Sigmoid colon (tissue), 7 donors: ENCODE measurements around the gene PARP11. TPM values are rescaled to one million over a fixed set of nuclear protein-coding genes. Genes with fewer than 3 reads are reported as not detected.

Experiments used
- DNase-seq: peaks from one replicate; pipeline ENCODE4 v3.0.0-alpha.2; 2019
- H3K27ac ChIP-seq, 4 donors: fragments of 200-600 bp; sonication (generic); one replicate each; pipeline ENCODE4 v1.5.1; 2016 to 2019; ENCODE audit warnings: mild to moderate bottlenecking in 1 of 4
- H3K27me3 ChIP-seq, 3 donors: fragments of 200-600 bp; sonication (generic); one replicate each; pipeline ENCODE4 v1.5.1; 2019; ENCODE audit warnings: mild to moderate bottlenecking in 1 of 3
- H3K36me3 ChIP-seq, 4 donors: fragments of 200-600 bp; sonication (generic); one replicate each; pipeline ENCODE4 v1.5.1; 2016 to 2019
- H3K4me1 ChIP-seq, 4 donors: fragments of 200-600 bp; sonication (generic); one replicate each; pipeline ENCODE4 v1.5.1; 2017 to 2019
- H3K4me3 ChIP-seq, 4 donors: fragments of 200-600 bp; sonication (generic); one replicate each; pipeline ENCODE4 v1.5.1; 2017 to 2019; ENCODE audit warnings: mild to moderate bottlenecking in 2 of 4, moderate library complexity in 1 of 4
- H3K9me3 ChIP-seq, 4 donors: fragments of 200-600 bp in 3 of 4; sonication (generic) in 3 of 4; one replicate each; pipeline versions ENCODE4 v1.5.1 to v1.6.1; 2013 to 2019
- CTCF ChIP-seq, 4 experiments: fragments of 450-650 bp in 3 of 4; fragments of 200-600 bp in 1 of 4; IDR thresholded peaks; one replicate each; pipeline ENCODE4 v1.5.1; 2016 to 2019; ENCODE audit warnings: antibody characterized with exemption in 4 of 4, mild to moderate bottlenecking in 3 of 4, moderate library complexity in 2 of 4
- EP300 ChIP-seq, 4 donors: sonication (generic); formaldehyde crosslinking; IDR thresholded peaks; one replicate each; pipeline ENCODE4 v1.6.1; 2017; ENCODE audit warnings: antibody characterized with exemption in 4 of 4
- POLR2A ChIP-seq, 2 donors: fragments of 450-650 bp; IDR thresholded peaks; one replicate each; pipeline ENCODE4 v1.6.1; 2016; ENCODE audit warnings: antibody characterized with exemption in 2 of 2, mild to moderate bottlenecking in 2 of 2, moderate library complexity in 2 of 2
- POLR2AphosphoS5 ChIP-seq, 4 donors: sonication (generic); formaldehyde crosslinking; IDR thresholded peaks; one replicate each; pipeline ENCODE4 v1.6.1; 2017; ENCODE audit warnings: antibody characterized with exemption in 4 of 4
- WGBS, 2 donors: extraction: QIAGEN DNeasy Blood & Tissue Kit; methylation state at CpG; one replicate each; pipeline ENCODE4 v1.1.7; 2013; 5-methylcytosine and 5-hydroxymethylcytosine counted together
- intact Hi-C: fragments of 100-400 bp; cut with DNase I; formaldehyde crosslinking; loops from one replicate; pipeline ENCODE4 v1.15.1; 2023
- polyA plus RNA-seq, 3 donors: library from polyadenylated mRNA; stranded (reverse); fragments of 200-250 nt; gene quantifications; one replicate each; pipeline ENCODE4 v1.2.3, GENCODE V29; 2013
- total RNA-seq, 4 donors: library from RNA; depleted of rRNA; stranded (reverse); fragments of >200 nt; gene quantifications; one replicate each; pipeline ENCODE4 v1.1.0, GENCODE V29; 2016
- donor health status: healthy with polysubstance abuse.
- donor health status: Bipolar disorder and iron deficiency.
- donor health status: healthy.

Gene PARP11
- total and polyA plus RNA-seq, 7 donors = 2.4 to 12.1 (median 6.0) TPM

GRCh38 chr12:3772380-3772779 is 100.8 kb downstream of the PARP11 start:
- Histone ChIP-seq H3K4me1 (no peaks in the 10 kb centered on the region), H3K4me3 (no peak overlapping the region), H3K27ac (no peak overlapping the region), H3K27me3 (no peaks in the 10 kb centered on the region), H3K9me3 (no peaks in the 10 kb centered on the region), H3K36me3 (no peaks in the 10 kb centered on the region)
- DNase-seq = no peak
- intact Hi-C loops = loop anchor here (10.0 kb wide), 1 partner anchor 118 kb away; no protein-coding TSS in a partner anchor
- TF ChIP-seq CTCF (IDR thresholded peaks at IDR 0.05) = no peak
- no peak for TF ChIP-seq EP300 (IDR thresholded peaks at IDR 0.05)
- no peak for TF ChIP-seq POLR2A (IDR thresholded peaks at IDR 0.05)
- no peak for TF ChIP-seq POLR2AphosphoS5 (IDR thresholded peaks at IDR 0.05)
- 49 to 56% methylated on average over 4 of the region's 4 CpGs for whole genome bisulfite sequencing, 2 donors

GRCh38 chr12:3771853-3772252 is 101.3 kb downstream of the PARP11 start:
- H3K4me3 ChIP-seq = no peak overlapping the region
- no peaks in the 10 kb centered on the region for H3K9me3 ChIP-seq
- H3K36me3 ChIP-seq = no peaks in the 10 kb centered on the region
- intact Hi-C loops = loop anchor here (10.0 kb wide), 1 partner anchor 117 kb away; no protein-coding TSS in a partner anchor
- no peak overlapping the region for H3K27ac ChIP-seq
- 37 to 72% methylated on average over 1 of the region's 1 CpG for WGBS, 2 donors
- TF ChIP-seq POLR2AphosphoS5 (IDR thresholded peaks at IDR 0.05) (no peak), CTCF (IDR thresholded peaks at IDR 0.05) (no peak), POLR2A (IDR thresholded peaks at IDR 0.05) (no peak), EP300 (IDR thresholded peaks at IDR 0.05) (no peak)
- DNase-seq = no peak
- no peaks in the 10 kb centered on the region for H3K27me3 ChIP-seq
- no peaks in the 10 kb centered on the region for H3K4me1 ChIP-seq

- no peaks in the 10 kb centered on the region for H3K9me3 ChIP-seq
- no peak for TF ChIP-seq CTCF (IDR thresholded peaks at IDR 0.05)
- TF ChIP-seq POLR2A (IDR thresholded peaks at IDR 0.05) = no peak
- no peak for TF ChIP-seq POLR2AphosphoS5 (IDR thresholded peaks at IDR 0.05)
- no peak for TF ChIP-seq EP300 (IDR thresholded peaks at IDR 0.05)
- 84 to 98% methylated on average over 1 of the region's 1 CpG for WGBS, 2 donors
- no peak overlapping the region for H3K4me3 ChIP-seq
- H3K27ac ChIP-seq = no peak overlapping the region
- no peaks in the 10 kb centered on the region for H3K4me1 ChIP-seq
- intact Hi-C loops = loop anchor here (10.0 kb wide), 1 partner anchor 116 kb away; no protein-coding TSS in a partner anchor
- no peaks in the 10 kb centered on the region for H3K36me3 ChIP-seq
- no peak for DNase-seq
- H3K27me3 ChIP-seq = no peaks in the 10 kb centered on the region
Observed at GRCh38 chr12:3770891-3771290, 102.3 kb downstream of the PARP11 start.

- Histone ChIP-seq H3K27me3 (no peaks in the 10 kb centered on the region), H3K9me3 (no peaks in the 10 kb centered on the region), H3K4me1 (no peaks in the 10 kb centered on the region), H3K36me3 (no peaks in the 10 kb centered on the region), H3K4me3 (no peak overlapping the region), H3K27ac (no peak overlapping the region)
- WGBS, 2 donors = 92 to 93% methylated on average over 3 of the region's 3 CpGs
- intact Hi-C loops = no loop called here
- DNase-seq = no peak
- TF ChIP-seq POLR2AphosphoS5 (IDR thresholded peaks at IDR 0.05) = no peak
- no peak for TF ChIP-seq EP300 (IDR thresholded peaks at IDR 0.05)
- TF ChIP-seq CTCF (IDR thresholded peaks at IDR 0.05) = no peak
- no peak for TF ChIP-seq POLR2A (IDR thresholded peaks at IDR 0.05)
Observed at GRCh38 chr12:3768911-3769447, 104.2 kb downstream of the PARP11 start.
